Gastroesophageal sphincter (tissue), 3 donors: ENCODE data around the gene DDX56.
"Not testable (repeated sequence)": the region's sequence is repeated elsewhere in the genome, so short reads cannot be mapped to it uniquely, and the experiment has no call there.

Source experiments
- POLR2A ChIP-seq, 2 donors: fragments of 450-650 bp; IDR thresholded peaks; one replicate each; pipeline ENCODE4 v1.6.1; 2017; ENCODE audit warnings: antibody characterized with exemption in 2 of 2, mild to moderate bottlenecking in 2 of 2, moderate library complexity in 1 of 2
- TF ChIP-seq, protein P1 (sequence below), 4 experiments: fragments of 200-600 bp in 2 of 4; fragments of 450-650 bp in 2 of 4; sonication (generic) in 1 of 4; IDR thresholded peaks; one replicate each; pipeline ENCODE4 v1.5.1; 2017 to 2019; ENCODE audit warnings: antibody characterized with exemption in 4 of 4, mild to moderate bottlenecking in 2 of 4, moderate library complexity in 2 of 4

GRCh38 chr7:44552473-44553005 is 21.2 kb downstream of the DDX56 start:
- TF ChIP-seq, protein P1, sequence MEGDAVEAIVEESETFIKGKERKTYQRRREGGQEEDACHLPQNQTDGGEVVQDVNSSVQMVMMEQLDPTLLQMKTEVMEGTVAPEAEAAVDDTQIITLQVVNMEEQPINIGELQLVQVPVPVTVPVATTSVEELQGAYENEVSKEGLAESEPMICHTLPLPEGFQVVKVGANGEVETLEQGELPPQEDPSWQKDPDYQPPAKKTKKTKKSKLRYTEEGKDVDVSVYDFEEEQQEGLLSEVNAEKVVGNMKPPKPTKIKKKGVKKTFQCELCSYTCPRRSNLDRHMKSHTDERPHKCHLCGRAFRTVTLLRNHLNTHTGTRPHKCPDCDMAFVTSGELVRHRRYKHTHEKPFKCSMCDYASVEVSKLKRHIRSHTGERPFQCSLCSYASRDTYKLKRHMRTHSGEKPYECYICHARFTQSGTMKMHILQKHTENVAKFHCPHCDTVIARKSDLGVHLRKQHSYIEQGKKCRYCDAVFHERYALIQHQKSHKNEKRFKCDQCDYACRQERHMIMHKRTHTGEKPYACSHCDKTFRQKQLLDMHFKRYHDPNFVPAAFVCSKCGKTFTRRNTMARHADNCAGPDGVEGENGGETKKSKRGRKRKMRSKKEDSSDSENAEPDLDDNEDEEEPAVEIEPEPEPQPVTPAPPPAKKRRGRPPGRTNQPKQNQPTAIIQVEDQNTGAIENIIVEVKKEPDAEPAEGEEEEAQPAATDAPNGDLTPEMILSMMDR (IDR thresholded peaks at IDR 0.05), result not testable (repeated sequence)
- TF ChIP-seq POLR2A (IDR thresholded peaks at IDR 0.05), result not testable (repeated sequence)
